AG08396 (cell line): ENCODE measurements around the gene EMID1.
"Not testable (repeated sequence)": the region's sequence is repeated elsewhere in the genome, so short reads cannot be mapped to it uniquely, and the experiment has no call there.

Source experiments
- DNase-seq: peaks from one replicate; pipeline ENCODE4 v3.0.0; 2012; ENCODE audit warnings: low spot score, mixed read lengths

The EMID1 gene

DNA sequence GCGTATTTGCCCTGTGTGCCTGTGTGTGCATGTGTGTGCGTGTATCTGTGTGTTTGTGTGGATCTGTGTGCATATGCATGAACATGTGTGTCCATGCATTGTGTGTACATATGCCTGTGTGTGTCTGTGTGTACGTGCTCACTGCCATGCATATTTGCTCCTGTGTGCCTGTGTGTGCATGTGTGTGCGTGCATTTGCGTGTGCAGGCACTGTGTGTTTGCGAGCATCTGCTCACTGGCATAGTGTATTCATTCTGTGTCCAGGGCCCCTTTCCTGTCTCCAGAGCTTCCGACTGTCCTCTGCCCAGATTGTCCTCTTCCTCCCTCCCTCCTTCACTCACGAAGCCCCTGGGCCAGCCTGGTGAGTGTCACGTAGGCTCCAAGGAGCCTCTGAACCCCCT, 5.8 kb downstream of the EMID1 start:
- no peak for DNase-seq

GRCh38 chr22:29212743-29213142, 7.0 kb downstream of the EMID1 start:
- DNase-seq, result no peak

DNA sequence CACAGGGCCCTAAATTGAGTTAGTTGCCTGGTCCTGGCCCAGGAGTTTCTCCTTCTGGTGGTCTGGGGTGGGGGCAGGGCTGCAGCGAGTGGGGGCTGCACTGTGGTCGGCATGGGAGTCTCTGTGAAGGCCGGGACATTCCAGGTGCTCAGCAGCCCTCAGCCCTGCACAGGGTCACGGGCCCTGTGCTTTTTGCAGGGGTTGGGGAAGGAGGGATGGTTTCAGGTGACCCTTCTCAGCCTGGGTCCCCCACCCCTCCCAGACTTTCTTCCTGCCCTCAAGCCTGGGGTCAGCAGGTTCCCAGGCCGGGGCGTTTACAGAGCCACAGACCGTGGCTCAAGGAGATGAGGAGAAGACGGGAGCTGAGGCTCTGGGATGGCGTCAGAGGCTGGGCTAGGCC, 7.8 kb downstream of the EMID1 start:
- no peak for DNase-seq

DNA sequence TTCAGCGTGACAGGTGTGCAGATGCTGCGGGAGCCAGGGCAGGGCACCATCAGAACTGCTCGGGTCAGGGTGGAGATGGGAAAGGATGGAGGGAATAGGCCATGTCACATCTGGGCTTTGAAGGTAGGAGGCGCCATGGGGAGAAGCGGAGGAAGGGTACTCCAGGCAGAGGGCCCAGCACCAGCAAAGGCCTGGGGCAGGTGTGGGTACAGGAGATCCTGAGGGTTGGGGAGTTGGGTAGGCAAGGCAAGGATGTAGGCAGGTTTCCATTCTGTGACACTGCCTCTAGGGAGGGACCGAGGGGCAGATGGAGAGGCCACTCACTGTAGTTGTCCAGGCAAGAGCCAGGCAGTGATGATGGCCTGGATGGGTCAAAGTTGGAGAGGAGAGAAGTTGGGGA, 8.5 kb downstream of the EMID1 start:
- DNase-seq, result no peak

- no peak for DNase-seq
Observed at GRCh38 chr22:29215012-29215860, 9.5 kb downstream of the EMID1 start.

DNA sequence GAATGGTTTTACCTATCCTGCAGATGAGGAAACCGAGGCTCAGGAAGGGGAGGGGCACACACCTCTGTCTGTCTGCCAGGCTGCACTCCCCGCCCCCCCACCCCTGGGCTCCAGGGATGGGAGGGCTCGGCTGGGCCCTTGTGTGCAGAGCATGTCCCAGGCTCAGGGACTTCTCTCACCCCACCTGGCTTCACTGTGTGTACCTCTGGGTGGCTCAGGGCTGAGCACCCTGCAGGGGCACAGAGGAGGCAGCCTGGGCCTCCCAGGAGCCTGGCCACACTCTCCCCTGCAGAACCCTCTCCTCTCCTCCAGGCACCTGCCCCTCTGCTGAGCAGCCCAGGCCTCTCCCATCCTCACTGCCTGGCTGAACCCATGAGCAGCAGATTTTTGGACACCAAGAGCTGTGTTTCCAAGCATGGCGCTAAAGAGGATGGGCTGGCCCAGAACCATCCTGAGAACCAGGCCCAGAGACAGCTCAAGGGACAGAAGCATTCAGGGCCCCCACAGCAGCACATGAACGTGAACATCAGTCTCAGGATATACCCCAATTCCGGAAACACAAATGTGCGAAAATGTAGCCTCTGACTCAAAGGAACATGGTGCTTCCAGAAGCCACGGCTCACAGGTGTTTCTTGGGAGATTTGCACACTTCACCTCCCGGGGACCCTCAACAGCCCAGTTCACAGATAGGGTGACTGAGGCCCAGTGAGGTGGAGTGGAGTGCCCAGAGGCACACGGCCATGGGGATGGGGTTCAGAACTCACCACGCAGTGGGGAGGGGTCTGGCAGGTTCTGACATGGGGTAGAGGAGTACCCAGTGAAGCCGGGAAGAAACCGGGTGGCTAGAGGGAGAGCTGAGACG, 10.5 kb downstream of the EMID1 start:
- DNase-seq, result no peak

GRCh38 chr22:29216873-29217666, 11.4 kb downstream of the EMID1 start:
- DNase-seq, result no peak

- no peak for DNase-seq
Observed at GRCh38 chr22:29217827-29218757, 12.4 kb downstream of the EMID1 start.

- DNase-seq, result no peak
Observed at GRCh38 chr22:29218758-29219408, 13.2 kb downstream of the EMID1 start.

GRCh38 chr22:29219409-29219782, 13.7 kb downstream of the EMID1 start:
- DNase-seq, result not testable (repeated sequence)

GRCh38 chr22:29219881-29220670, 14.4 kb downstream of the EMID1 start:
- no peak for DNase-seq

GRCh38 chr22:29224121-29224858, 18.6 kb downstream of the EMID1 start:
- no peak for DNase-seq

- DNase-seq, result no peak
Observed at GRCh38 chr22:29224859-29225410, 19.2 kb downstream of the EMID1 start.

DNA sequence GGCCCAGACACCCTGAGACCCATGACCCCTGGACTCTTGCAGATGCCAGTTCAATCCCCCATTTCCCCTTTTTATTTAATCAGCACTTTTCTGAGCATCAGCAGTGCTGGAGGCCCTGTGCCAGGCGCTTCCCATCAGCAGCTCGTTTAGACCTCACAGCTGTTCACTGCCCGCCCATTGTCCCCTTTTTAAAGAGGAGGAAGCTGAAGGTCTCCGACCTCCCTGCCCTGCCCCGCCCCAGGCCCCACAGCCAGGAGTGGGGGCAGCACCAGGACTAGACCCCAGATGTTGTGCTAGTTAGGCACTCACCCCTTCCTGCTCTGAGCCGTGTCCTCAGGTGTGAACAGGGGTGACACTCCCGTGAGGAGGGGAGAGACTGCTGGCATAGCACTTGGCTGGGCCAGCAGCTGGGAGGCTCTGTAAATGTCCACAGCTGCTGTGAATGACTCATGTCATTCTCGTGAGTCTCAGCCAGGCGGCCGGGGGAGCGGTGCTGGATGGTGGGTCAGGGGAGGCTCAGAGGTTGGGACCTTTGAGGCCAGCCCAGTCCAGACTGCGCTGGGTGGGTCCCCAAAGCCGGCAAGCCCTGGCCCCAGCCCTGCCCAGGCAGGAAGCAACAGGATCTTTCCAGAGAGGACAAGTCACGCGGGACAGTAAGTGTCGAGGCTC, 19.9 kb downstream of the EMID1 start:
- DNase-seq, result peak; percentile 65

DNA sequence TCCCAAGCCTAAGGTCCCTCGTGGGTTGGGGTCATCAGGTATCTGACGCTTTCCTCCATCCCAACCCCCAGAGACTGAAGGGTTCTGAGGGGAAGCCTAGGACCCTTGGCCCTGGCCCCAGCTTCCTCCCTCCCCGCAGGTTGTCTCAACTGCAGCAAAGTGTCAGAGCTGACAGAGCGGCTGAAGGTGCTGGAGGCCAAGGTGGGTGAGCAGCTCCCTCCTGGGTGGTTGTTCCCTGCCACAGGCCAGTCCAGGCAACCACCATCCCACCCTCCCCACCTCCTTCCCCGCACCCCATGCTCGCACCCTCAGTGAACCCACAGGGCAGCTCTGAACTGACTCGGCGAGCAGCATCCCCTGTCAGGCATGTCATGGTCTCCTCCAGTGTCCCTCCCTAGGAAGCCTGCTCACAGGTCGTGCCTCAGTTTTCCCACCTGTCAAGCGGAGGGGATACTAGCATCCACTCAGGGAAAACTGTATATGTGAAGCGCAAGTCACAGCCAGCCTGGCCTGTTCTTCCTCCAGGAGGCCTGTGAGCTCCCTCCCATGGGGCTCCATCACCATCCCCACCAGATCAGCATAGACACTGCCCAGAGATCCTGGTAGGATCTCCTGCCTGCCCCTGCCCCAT, 20.8 kb downstream of the EMID1 start:
- no peak for DNase-seq

DNA sequence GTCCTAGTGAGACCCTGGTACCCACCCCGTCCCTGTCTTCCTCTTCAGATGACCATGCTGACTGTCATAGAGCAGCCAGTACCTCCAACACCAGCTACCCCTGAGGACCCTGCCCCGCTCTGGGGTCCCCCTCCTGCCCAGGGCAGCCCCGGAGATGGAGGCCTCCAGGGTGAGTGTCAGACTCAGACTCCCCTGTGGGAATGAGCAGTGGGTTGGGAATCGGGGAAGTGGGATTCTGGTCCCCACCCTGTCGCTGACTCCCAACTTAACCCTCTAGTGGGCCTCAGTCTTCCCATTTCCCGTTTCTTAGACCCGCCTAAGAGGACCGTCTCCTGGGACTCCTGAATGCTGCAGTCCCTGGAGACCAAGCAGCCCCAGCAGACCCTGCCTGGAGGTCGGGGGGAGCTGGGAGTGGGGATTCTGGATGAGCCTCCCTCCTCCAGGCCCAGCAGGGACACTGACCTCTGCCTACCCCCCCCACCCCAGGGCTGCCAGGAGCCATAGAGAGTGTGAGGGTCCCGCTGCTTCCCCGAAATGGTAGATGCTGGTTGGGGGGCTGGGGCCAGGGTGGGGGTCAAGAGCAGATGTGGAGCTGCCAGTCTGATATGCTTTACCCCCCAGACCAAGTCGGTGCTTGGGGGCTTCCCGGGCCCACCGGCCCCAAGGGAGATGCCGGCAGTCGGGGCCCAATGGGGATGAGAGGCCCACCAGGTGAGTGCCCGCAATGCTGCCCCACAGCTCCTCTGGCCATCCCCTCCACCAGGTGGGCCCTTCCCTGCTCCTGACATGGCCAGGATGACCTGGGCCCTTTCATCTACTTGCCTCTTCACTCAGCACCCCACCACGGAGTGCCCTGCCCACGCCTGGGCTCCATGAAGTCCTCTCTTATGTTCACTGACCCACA, 25.5 kb downstream of the EMID1 start:
- DNase-seq, result no peak
